GM18907 (cell line): ENCODE measurements around the gene C2orf74.
"Not testable (repeated sequence)": the region's sequence is repeated elsewhere in the genome, so short reads cannot be mapped to it uniquely, and the experiment has no call there.

Source experiments
- ATAC-seq: cut with Tn5 transposase; IDR thresholded peaks from one replicate; pipeline ENCODE4 v1.9.1; 2021; ENCODE audit warnings: mild to moderate bottlenecking, moderate library complexity; ENCODE audit not compliant: unreplicated experiment

The C2orf74 gene

DNA sequence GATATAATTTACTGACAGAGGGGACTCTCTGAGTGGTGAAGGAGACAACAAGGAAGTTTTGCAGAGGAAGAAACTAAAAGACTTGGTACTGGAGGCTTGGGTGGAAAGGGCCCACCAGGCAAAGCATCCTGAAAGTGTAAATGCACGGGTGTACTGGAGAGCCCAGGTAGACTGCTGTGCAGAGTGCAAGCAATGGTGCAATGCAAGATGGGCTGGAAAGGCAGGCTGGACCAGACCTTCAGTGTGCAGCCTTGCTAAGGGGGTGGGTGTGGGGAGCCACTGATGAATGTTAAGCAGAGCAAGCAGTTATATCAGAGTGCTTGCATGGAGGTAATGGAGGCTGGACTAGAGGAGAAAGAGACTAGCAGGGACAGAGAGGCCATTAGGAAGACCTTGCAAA lies 10.7 kb downstream of the C2orf74 start:
- no peak for ATAC-seq

DNA sequence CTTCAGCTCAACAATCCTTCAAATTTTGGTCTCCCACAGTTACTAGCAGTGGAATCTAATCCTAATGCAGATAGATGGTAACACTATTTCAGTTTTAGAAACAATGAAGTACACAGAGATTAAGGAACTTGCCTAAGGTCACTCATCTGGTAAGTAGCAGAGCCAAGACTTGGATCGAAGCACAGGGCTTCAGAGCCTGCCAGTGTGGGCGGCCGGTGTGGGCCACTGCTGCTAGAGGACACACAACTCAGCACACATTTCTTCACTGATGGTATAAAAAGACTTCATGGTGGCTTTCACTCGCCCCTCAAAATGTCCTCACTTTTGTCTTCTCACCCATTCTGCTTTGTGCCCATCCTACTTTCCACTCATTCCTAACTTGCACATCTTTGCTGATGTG lies 11.1 kb downstream of the C2orf74 start:
- no peak for ATAC-seq

DNA sequence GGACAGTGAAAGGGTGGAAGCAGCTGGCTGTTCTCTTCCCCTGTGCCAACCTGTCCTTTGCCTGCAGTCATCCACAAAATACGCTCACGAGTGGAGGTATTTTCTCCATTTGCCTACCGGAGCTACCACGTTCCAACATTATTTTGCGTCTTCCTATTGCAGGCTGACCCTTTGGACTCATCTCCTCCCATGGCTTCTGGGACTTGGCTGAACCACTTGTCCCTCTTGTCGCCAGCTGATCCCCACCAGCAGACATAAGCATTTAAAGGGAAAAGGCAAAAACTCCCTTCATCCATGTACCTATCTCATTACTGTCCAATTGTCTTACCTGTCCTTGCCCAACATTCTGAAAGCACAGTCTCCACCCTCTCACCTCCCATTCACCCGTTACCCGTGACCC lies 13.0 kb downstream of the C2orf74 start:
- ATAC-seq: no peak

DNA sequence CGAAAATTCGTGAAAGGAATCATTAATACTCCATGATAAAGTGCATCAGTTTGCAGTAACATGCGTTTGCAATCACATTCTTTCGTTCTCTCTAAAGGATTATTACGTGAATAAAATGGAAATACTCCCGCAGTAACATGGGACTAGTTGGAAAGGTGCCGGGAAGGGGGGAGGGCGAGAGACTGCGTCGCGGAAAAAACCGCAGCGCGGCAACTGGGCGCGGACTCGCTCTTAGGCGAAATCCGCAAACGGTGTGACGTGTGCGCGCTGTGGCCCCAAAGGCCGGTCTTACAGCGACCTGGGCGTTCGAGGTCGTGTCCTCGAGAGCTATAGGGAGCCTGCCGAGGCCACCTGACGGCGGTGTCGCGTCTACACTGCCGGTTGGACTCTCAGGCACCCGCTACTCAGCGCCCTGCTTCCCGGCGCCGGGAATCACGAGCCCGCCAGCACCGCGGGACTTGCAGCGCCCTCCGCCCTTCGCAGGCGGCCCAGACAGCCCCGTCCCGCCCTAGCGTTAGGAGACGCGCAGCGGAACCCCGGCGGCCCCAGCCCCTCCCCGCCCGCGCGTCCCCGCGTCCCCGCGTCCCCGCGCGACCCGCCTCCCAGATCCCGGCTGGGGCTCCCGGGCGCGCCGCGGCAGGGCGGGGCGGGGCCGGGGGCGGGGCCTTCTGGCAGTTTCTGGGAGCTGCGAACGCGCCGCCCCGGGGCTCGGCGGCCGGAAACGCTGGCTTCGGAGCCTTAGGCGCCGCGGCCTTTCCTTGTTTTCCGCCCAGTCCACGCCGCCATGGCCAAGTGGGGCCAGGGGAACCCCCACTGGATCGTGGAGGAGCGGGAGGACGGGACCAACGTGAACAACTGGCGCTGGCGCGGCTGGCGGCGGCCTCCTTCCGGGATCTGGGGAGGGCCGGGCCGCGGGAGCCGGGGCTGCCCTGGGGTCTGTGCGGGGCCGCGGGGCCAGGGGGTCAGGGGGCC lies 15.1 kb downstream of the C2orf74 start:
- peak; percentile 78 for ATAC-seq

DNA sequence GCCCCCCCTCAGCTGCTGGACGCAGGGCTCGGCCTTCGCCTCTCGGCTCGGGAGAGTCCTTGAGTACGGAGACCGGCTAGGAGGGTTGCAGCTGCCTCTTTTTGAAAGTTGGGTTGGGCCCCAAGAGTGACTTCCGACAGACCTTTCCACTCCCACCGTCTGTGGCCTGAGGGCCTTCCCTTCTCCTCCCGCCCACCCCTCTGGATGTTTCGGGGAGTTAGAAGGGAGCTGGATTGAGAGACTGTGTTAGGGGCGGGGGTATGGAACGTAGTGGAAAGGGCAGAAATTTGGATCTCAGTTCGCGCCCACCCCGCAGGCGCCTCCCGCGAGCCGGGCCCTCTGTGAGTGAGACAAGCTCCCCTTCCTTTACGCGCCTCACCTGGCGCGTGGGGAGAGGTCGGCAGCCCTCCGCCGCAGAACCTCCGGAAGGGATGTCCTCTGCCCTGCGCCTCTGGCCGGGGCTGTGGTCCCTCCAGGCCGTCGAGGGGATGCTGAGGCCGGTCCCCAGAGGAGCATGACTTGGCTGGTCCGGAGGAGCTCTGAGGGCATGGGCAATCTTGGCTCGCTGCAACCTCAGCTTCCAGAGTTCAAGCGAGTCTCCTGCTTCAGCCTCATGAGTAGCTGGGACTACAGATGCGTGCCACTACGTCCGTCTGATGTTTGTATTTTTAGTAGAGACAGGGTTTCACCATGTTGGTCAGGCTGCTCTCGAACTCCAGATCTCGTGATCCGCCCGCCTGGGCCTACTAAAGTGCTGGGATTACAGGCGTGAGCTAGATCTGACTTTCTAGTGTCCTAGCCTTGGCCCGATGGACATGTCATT lies 15.9 kb downstream of the C2orf74 start:
- ATAC-seq: peak; percentile 30

DNA sequence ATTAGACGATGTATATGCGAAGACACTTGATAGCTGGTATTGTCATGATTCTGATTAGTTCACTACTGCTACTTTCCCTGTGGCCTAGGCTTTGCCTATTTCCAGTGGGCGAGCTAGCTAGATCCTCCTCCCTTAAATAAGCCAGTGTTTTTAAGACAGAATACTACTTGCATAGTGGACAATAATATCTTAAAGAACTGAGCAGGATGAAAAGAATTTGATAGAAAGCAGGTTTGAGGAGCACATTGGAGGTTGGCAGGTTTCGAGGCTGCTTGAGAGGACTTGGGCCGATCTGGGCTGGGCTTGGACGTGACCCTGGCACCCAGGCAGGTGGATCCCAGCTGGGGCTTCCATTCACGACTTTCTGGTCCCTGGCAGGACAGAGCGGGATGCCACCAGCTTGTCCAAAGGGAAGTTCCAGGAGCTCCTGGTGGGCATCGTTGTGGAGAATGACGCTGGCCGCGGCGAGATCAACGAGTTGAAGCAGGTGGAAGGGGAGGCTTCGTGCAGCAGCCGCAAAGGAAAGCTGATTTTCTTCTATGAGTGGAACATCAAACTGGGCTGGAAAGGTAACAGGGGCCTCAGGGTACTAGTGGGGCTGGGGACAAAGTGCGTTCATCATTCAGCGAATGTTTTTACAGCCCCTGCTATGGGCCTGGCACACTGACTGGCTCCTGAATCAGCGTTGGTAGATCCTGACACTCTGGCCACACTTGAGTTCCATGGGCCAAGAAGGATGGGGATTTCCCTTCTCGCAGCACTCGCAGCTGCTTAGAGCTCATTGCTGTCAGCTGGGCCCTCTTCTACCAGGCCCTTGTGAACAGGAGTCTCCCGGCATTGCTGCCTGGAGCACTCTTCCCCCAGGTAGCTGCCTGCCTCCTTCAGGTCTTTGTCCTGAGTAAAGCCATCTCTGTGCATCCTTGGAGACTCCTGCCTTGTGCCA lies 16.9 kb downstream of the C2orf74 start:
- ATAC-seq: peak; percentile 18

DNA sequence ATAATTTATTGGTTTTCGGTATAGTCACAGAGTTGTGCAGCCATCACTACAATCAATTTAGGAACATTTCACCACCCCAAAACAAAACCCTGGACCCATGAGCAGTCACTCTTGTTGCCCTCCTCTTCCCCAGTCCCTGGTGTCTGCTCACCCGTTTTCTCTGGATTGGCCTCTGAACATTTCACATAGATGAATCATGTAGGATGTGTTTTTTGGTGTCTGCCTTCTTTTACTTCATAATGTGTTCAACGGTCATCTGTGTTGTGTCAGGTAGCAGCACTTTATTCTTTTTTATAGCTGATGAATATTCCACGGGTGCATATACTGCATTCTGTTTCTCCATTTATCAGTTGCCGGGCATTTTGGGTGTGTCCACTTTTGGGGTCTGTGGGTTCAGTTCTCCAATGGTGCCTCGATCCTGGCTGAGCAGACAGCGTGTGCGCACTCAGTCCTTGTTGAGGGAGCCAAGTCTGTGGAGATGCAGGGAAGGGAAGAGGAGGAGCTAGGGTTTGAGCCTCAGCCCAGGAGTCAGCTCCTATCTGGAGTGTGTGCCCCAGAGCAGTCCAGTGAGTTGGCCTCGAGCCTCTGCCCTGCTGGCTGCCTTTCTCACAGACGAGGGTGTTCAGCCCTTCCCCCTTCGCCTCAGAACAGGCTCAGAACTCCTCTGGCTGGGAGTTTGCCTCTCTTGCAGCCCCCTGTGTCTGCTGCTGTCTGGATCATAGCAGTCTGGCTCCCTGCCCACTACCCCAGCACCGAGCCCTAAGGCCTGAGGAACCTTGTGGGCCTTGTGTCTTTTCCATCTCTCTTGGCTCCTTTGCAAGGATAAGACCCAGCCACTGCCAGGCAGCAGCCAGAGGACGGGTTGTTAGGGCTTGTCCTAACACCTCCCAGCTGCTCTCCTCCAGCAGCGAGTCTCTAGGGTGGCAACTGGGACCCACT lies 18.0 kb downstream of the C2orf74 start:
- ATAC-seq: no peak

DNA sequence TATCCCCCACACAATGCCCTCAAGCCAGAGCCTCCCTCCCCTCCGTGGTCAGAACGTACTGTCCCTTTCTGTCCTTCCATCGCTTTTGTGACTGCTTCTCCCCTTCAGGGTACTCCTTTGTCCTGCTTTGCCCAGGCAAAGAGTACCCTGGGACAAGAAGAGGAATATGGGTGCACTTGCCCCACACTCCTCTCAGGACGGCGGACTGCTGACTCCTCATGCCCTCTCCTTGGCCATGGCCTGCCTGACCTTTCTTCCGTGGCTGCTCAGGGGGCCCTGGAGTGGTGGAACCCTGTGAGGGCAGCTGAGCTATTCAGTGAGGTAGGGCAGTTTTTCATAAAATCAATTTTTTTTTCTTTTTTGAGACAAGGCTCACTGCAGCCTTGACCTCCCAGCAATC lies 18.7 kb downstream of the C2orf74 start:
- no peak for ATAC-seq

DNA sequence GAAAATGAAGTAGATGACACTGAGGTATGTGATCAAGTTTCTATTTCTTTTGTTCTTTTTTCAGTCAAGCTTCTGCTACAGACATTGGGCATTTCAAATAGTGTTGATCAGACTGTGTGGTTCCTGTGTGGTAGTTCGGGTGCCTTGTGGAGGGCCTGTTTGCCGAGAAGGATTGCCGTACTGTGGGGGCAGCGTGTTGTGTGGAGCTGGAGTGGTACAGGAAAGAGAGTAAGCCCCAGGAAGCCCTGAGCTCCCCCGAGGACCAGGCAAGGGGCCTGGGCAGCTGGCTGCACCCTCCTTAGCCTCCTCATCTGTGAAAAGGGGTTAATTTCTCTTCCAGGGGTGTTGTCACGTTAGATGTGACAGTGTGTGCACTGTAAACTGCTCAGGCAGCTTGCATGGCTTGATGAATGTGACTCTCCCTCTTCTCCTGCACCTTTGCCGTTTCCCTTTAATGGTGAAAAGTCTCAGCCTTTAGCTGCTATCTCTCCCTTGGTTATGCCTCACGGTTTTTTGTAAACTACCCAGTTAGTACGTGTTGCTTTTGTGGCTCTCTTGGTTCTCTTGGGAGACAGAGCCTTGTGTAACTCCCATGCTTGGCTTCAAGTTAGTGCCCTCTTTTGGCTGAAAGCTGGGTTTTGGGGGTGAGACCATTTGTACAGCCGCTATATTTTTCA lies 19.5 kb downstream of the C2orf74 start:
- ATAC-seq: no peak

DNA sequence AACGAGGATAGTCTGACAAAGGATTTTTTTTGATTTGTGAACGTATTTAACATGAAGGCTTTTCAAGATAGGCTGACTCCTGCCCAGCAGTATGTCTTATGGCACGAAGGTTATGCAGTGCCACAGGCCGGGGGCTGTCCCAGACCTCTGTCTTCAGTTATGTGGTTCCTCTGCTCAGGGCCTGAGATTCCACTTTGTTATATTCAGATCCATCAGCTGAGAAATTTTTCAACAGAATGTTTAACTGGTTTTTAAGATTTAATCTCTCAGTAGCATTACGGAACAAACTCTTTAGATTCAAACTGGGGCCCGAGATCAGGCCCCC lies 20.0 kb downstream of the C2orf74 start:
- ATAC-seq: no peak

DNA sequence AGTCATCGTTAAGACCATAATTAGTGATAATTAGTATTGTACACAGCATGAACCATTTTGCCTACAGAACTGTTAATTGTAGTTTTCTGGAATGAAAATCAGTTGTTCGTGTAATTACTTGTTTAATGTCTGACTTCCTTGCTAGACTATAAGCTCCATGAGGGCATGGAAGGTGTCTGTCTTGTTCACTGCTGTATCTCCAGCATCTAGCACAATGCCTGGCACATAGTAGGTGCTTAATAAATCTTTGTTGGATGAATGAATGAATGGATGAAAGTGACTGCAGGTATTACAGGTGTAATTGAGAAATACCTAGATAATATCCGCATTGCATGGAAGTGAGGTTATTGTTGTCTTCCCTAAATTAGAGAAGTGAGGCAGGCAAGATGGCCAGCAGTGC lies 21.8 kb downstream of the C2orf74 start:
- no peak for ATAC-seq

DNA sequence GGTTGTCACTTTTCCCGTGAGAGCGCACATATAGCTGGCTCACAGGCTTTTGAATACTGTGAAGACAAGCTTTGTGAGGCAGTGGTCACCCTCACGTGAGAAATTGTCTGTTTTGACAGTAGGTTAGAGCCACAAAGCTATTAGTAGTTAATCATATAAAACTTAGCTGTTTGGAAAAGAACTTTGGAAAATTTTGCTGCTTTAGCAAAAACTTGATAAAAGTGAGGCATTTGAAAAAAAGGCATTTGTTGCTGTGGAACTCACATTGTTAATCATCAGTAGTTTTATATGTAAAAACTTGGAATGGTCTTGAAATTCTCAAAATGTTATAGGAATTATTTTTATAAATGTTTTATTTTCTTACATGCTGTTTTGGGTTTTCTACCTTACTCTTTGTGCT lies 22.3 kb downstream of the C2orf74 start:
- no peak for ATAC-seq

DNA sequence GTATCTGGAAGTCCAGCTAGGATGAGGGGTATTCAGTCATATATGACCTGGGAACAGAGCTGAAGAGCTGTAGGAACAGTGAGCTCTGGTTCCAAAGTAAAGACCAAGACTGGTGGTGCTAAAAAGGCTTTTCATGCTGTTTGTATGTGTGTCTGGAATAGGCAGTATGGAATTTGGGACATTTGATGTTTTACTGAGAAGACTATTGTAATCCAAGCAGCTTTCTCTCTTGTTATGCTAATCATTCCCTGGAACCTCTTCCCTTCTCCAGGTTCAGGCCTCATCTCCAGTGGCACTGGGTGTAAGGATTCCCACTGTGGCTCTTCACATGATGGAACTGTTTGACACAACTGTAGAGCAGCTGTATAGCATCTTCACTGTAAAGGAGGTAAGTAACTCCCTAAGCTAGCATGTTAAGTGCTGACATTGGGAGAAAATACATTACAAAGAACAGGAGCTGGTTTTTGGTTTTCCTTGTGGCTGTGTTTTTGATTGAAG lies 23.3 kb downstream of the C2orf74 start:
- no peak for ATAC-seq

DNA sequence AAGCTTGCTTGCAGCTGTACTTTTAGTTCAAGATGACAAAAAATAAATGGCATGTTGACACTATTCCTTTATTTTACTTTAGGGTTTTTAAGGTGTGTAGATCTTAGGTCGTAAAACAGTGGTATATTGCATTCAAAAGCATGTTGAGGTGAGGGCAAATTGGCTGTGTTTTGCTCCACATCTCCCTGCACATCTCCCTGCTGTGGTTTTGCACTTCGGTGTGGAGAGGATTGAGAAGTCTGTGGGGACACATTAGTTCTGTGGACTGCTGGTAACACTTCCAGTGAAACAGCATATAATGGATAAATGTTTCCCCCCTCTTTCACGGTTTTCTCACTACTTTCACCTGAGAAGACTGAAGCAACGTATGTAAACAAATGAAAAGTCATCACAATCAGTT lies 25.1 kb downstream of the C2orf74 start:
- ATAC-seq: no peak

DNA sequence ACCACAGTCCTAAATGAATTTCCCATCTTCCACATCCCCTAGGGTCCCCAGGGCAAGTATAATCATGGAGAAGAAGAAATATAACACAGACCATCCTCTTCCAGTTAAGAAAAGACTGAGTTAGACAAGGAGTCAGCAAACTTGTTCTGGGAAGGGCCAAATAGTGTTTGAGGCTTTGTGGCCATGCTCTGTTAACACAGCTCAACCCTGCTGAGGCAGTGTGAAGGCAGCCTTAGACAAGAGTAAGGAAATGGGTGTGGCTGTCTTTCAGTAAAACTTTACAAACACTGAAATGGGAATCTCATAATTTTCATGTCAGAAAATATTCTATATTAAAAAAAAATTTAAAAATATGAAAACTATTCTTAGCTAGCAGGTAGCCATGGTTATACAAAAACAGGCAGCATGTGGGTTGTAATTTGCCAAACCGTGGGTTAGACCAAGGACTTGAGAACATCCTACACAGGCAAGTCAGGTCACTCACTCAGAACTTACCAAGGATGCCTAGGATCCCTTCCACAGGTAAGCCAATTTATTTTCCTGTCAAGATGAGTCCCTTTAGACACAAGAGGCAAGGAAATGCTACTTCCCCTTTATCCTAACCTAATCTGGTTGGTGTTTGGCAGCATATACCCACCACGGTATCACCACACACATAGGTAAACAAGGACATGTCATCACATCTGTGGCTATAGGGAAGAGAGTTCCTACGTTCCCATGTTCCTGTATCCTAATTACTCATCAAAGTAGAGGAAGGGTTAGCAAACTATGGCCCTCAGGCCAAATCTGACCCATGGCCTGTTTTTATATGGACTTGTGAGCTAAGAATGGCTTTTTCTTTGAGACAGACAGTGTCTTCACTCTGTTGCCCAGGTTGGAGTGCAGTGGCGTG lies 31.9 kb downstream of the C2orf74 start:
- ATAC-seq: no peak

DNA sequence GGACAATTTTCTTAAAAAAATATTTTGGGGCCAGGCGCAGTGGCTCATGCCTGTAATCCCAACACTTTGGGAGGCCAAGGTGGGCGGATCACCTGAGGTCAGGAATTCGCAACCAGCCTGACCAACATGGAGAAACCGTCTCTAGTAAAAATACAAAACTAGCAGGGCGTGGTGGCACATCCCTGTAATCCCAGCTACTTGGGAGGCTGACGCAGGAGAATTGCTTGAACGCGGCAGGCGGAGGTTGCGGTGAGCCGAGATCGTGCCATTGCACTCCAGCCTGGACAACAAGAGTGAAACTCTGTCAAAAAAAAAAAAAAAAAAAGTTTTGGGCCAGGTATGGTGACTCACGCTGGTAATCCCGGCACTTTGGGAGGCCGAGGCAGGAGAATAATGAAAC lies 32.7 kb downstream of the C2orf74 start:
- not testable (repeated sequence) for ATAC-seq

DNA sequence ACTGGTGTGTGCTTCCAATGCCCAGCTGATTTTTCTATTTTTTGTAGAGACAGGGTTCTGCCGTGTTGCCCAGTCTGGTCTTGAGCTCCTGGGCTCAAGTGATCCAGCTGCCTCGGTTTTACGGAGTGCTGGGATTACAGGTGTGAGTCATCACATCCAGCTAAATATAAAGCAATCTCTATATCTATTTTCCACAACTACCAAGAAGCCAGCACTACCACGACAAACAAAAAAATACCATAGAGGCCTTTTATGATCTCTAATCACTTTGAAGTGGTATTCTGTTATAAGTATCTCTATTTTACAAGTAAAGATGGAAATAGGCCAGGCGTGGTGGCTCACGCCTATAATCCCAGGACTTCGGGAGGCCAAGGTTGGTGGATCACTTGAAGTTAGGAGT lies 34.7 kb downstream of the C2orf74 start:
- no peak for ATAC-seq

DNA sequence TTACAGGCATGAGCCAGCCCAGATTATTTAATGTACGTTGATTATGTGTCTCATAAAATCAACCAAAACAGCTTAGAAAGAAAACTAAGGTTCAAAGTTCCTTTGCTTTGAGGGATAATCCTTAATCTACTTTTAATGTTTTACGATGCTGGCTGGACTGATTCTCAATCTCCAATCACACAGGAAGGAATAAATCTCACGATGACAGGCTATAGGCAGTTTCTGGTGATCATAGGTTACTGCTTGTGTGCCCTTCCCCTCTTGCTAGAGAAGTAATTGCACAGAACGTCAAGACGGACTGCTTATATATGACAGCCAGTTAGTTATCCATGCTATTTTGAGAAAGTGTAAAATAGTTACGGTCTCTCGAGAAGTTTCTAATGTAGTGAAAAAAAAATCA lies 43.1 kb downstream of the C2orf74 start:
- ATAC-seq: no peak
